H1 (cell line): ENCODE data around the gene TOM1. TPM values are rescaled to one million over a fixed set of nuclear protein-coding genes. Genes with fewer than 3 reads are reported as not detected.

Experiments used
- CTCF ChIA-PET: fragments of 300-600 bp; sonication (Branson Sonifier 250); formaldehyde crosslinking; loops from one replicate; lab custom pipeline; 2021; ENCODE audit not compliant: partially characterized antibody; lab: Charles Lee
- POLR2A ChIA-PET: fragments of 300-600 bp; sonication (Branson Sonifier 250); formaldehyde crosslinking; loops from one replicate; lab custom pipeline; 2021; ENCODE audit warnings: inconsistent platforms; ENCODE audit not compliant: partially characterized antibody; lab: Charles Lee
- DNase-seq, 2 experiments: peaks; one replicate each; pipeline versions ENCODE4 v3.0.0 to v3.0.0-alpha.2; 2010 to 2022; ENCODE audit warnings: low spot score in 2 of 2, low read depth in 1 of 2, mixed read lengths in 1 of 2
- FAIRE-seq: peaks from 2 replicates; lab custom pipeline; 2011; peaks lifted over from hg19 to GRCh38; lab: Jason Lieb, UNC
- H2AFZ ChIP-seq: 2 replicates; pipeline ENCODE4 v1.8.1; 2012; ENCODE audit warnings: low read length, inconsistent platforms
- H2AK5ac ChIP-seq: 2 replicates; pipeline ENCODE4 v1.6.1; 2013; ENCODE audit warnings: low read depth, low read length
- H2BK120ac ChIP-seq: replicated peaks from 2 replicates; pipeline ENCODE3; 2013; ENCODE audit warnings: low read depth, low read length, inconsistent platforms
- H2BK12ac ChIP-seq: 2 replicates; pipeline ENCODE4 v1.6.1; 2013; ENCODE audit warnings: low read depth, low read length
- H2BK15ac ChIP-seq: 2 replicates; pipeline ENCODE4 v1.6.1; 2013; ENCODE audit warnings: low read length
- H2BK20ac ChIP-seq: 2 replicates; pipeline ENCODE4 v1.6.1; 2013; ENCODE audit warnings: low read length
- H2BK5ac ChIP-seq: 2 replicates; pipeline ENCODE4 v1.6.1; 2013; ENCODE audit warnings: low read depth, low read length
- H3K14ac ChIP-seq: 2 replicates; pipeline ENCODE4 v1.6.1; 2013; ENCODE audit warnings: inconsistent platforms; ENCODE audit not compliant: insufficient read length
- H3K18ac ChIP-seq: 2 replicates; pipeline ENCODE4 v1.6.1; 2013; ENCODE audit warnings: low read length; ENCODE audit errors: extremely low read depth
- H3K23ac ChIP-seq: 2 replicates; pipeline ENCODE4 v1.6.1; 2013; ENCODE audit warnings: inconsistent platforms; ENCODE audit not compliant: insufficient read length
- H3K23me2 ChIP-seq: 2 replicates; pipeline ENCODE4 v1.6.1; 2013; ENCODE audit warnings: low read depth, low read length
- H3K27ac ChIP-seq: 2 replicates; pipeline ENCODE4 v1.6.1; 2011; ENCODE audit warnings: low read depth, low read length, inconsistent platforms
- H3K27me3 ChIP-seq, 4 experiments: replicated peaks in 1 of 4; 1 replicate in 1 of 4; 2 replicates in 3 of 4; pipeline versions ENCODE4 v1.6.1 to v1.8.1; 2011 to 2013; ENCODE audit warnings: low read length in 3 of 4, mild to moderate bottlenecking in 3 of 4, inconsistent platforms in 2 of 4, mixed read lengths in 2 of 4, moderate library complexity in 1 of 4; ENCODE audit not compliant: control insufficient read depth in 3 of 4, insufficient read depth in 3 of 4; ENCODE audit errors: extremely low read depth in 1 of 4
- H3K36me3 ChIP-seq, 4 experiments: 2 replicates each; pipeline versions ENCODE4 v1.6.1 to v1.8.1; 2011 to 2013; ENCODE audit warnings: mild to moderate bottlenecking in 4 of 4, low read length in 3 of 4, moderate library complexity in 2 of 4, control low read depth in 1 of 4, inconsistent platforms in 1 of 4; ENCODE audit not compliant: insufficient read depth in 4 of 4, control insufficient read depth in 2 of 4
- H3K4ac ChIP-seq: replicated peaks from 2 replicates; pipeline ENCODE3; 2013; ENCODE audit warnings: low read length, low read depth, mixed read lengths, inconsistent platforms; ENCODE audit not compliant: insufficient read length
- H3K4me1 ChIP-seq, 4 experiments: replicated peaks in 1 of 4; 1 replicate in 1 of 4; 2 replicates in 3 of 4; pipeline versions ENCODE4 v1.6.1 to v1.8.1; 2011 to 2013; ENCODE audit warnings: low read length in 3 of 4, inconsistent platforms in 2 of 4, mixed read lengths in 1 of 4; ENCODE audit not compliant: insufficient read depth in 4 of 4, control insufficient read depth in 3 of 4
- H3K4me2 ChIP-seq, 2 experiments: 2 replicates each; pipeline versions ENCODE4 v1.6.1 to v1.8.1; 2011 to 2013; ENCODE audit warnings: low read depth in 2 of 2, low read length in 2 of 2, control low read depth in 1 of 2, inconsistent platforms in 1 of 2, mild to moderate bottlenecking in 1 of 2; ENCODE audit not compliant: insufficient read depth in 1 of 2
- H3K4me3 ChIP-seq, 4 experiments: fragments of 200-600, 300-600 bp in 1 of 4; sonication (generic), shearing (Covaris generic), sonication (Bioruptor Twin) in 1 of 4; 2 replicates each; pipeline versions ENCODE4 v1.5.1 to v1.8.1; 2011 to 2016; ENCODE audit warnings: low read length in 4 of 4, low read depth in 3 of 4, control low read depth in 2 of 4, inconsistent platforms in 2 of 4, mild to moderate bottlenecking in 2 of 4, mixed read lengths in 1 of 4, moderate library complexity in 1 of 4; ENCODE audit not compliant: insufficient read depth in 2 of 4; ENCODE audit errors: extremely low read depth in 1 of 4
- H3K56ac ChIP-seq: replicated peaks from 2 replicates; pipeline ENCODE3; 2013; ENCODE audit warnings: low read depth, mild to moderate bottlenecking, mixed read lengths, low read length, inconsistent platforms; ENCODE audit not compliant: insufficient read length
- H3K79me1 ChIP-seq: 2 replicates; pipeline ENCODE4 v1.6.1; 2013; ENCODE audit warnings: low read depth, low read length, control low read depth
- H3K79me2 ChIP-seq, 2 experiments: 2 replicates each; pipeline versions ENCODE4 v1.6.1 to v1.8.1; 2012 to 2013; ENCODE audit warnings: low read length in 2 of 2, mild to moderate bottlenecking in 2 of 2, inconsistent platforms in 1 of 2; ENCODE audit not compliant: insufficient read depth in 2 of 2, control insufficient read depth in 1 of 2
- H3K9ac ChIP-seq, 4 experiments: replicated peaks in 1 of 4; 1 replicate in 1 of 4; 2 replicates in 3 of 4; pipeline versions ENCODE4 v1.6.1 to v1.8.1; 2011 to 2013; ENCODE audit warnings: low read depth in 3 of 4, low read length in 3 of 4, control low read depth in 2 of 4, mild to moderate bottlenecking in 2 of 4, moderate library complexity in 2 of 4, inconsistent platforms in 1 of 4; ENCODE audit errors: extremely low read depth in 1 of 4
- H3K9me3 ChIP-seq, 2 experiments: 2 replicates each; pipeline versions ENCODE4 v1.6.1 to v1.8.1; 2012 to 2013; ENCODE audit warnings: mild to moderate bottlenecking in 2 of 2, moderate library complexity in 2 of 2, control low read depth in 1 of 2, inconsistent platforms in 1 of 2, low read depth in 1 of 2, low read length in 1 of 2, mixed read lengths in 1 of 2; ENCODE audit not compliant: insufficient read depth in 2 of 2
- H4K20me1 ChIP-seq, 2 experiments: replicated peaks in 1 of 2; 2 replicates each; pipeline versions ENCODE3 to v1.8.1; 2011 to 2013; ENCODE audit warnings: inconsistent platforms in 2 of 2, low read length in 2 of 2, mild to moderate bottlenecking in 1 of 2; ENCODE audit not compliant: insufficient read depth in 2 of 2, control insufficient read depth in 1 of 2
- H4K5ac ChIP-seq: 2 replicates; pipeline ENCODE4 v1.6.1; 2013; ENCODE audit warnings: low read length, low read depth, mixed read lengths, inconsistent platforms; ENCODE audit not compliant: insufficient read length
- H4K8ac ChIP-seq: 2 replicates; pipeline ENCODE4 v1.8.0; 2013; ENCODE audit warnings: mild to moderate bottlenecking, moderate library complexity, low read length, inconsistent platforms; ENCODE audit not compliant: insufficient read depth; ENCODE audit errors: extremely low read depth
- H4K91ac ChIP-seq: replicated peaks from 2 replicates; pipeline ENCODE3; 2013; ENCODE audit warnings: low read length, mixed read lengths, inconsistent platforms; ENCODE audit not compliant: insufficient read length
- BACH1 ChIP-seq: IDR thresholded peaks from 2 replicates; pipeline ENCODE4 v1.6.1; 2012; ENCODE audit warnings: low read length, improper control_type of control experiment
- CREB1 ChIP-seq: IDR thresholded peaks from 2 replicates; pipeline ENCODE4 v1.6.1; 2012; ENCODE audit warnings: inconsistent platforms
- EGR1 ChIP-seq: IDR thresholded peaks from 2 replicates; pipeline ENCODE4 v1.6.1; 2011; ENCODE audit warnings: low read depth, low read length, borderline replicate concordance
- EP300 ChIP-seq, 2 experiments: IDR thresholded peaks; 1 replicate in 1 of 2; 2 replicates in 1 of 2; pipeline ENCODE4 v1.6.1; 2011 to 2012; ENCODE audit warnings: low read depth in 2 of 2, low read length in 2 of 2, mild to moderate bottlenecking in 2 of 2, borderline replicate concordance in 1 of 2, inconsistent platforms in 1 of 2, moderate library complexity in 1 of 2
- EZH2 ChIP-seq: fragments of 200-600 bp; sonication (generic); IDR thresholded peaks from 2 replicates; pipeline ENCODE4 v1.7.1; 2012; ENCODE audit warnings: low read depth, mild to moderate bottlenecking, moderate library complexity, low read length, inconsistent platforms; ENCODE audit not compliant: severe bottlenecking
- KDM4A ChIP-seq: IDR thresholded peaks from one replicate; pipeline ENCODE4 v1.7.1; 2012; ENCODE audit warnings: low read depth, mild to moderate bottlenecking, moderate library complexity, low read length, inconsistent platforms; ENCODE audit not compliant: severe bottlenecking
- KDM5A ChIP-seq: fragments of 200-600 bp; IDR thresholded peaks from 2 replicates; pipeline ENCODE4 v1.7.1; 2012; ENCODE audit warnings: mild to moderate bottlenecking, low read length, inconsistent platforms, mixed read lengths
- NRF1 ChIP-seq: IDR thresholded peaks from 2 replicates; pipeline ENCODE4 v1.6.1; 2011; ENCODE audit warnings: mild to moderate bottlenecking, low read depth, low read length, improper control_type of control experiment
- RNF2 ChIP-seq: fragments of 200-900, 300-1000 bp; sonication (generic); IDR thresholded peaks from 2 replicates; pipeline ENCODE4 v1.7.1; 2016; ENCODE audit warnings: borderline replicate concordance, low read depth, mild to moderate bottlenecking, antibody characterized with exemption, low read length; ENCODE audit not compliant: poor library complexity, severe bottlenecking; ENCODE audit errors: missing control alignments
- SIRT6 ChIP-seq: IDR thresholded peaks from one replicate; pipeline ENCODE4 v1.7.1; 2012; ENCODE audit warnings: low read length, inconsistent platforms
- SIX5 ChIP-seq: IDR thresholded peaks from 2 replicates; pipeline ENCODE4 v1.6.1; 2011; ENCODE audit warnings: mild to moderate bottlenecking, low read depth, low read length
- SP2 ChIP-seq: IDR thresholded peaks from 2 replicates; pipeline ENCODE4 v1.6.1; 2012; ENCODE audit warnings: mild to moderate bottlenecking, low read length, inconsistent platforms
- TCF12 ChIP-seq: IDR thresholded peaks from 2 replicates; pipeline ENCODE4 v1.6.1; 2011; ENCODE audit warnings: low read depth, mild to moderate bottlenecking, low read length
- WGBS, 2 experiments: shearing (Covaris generic) in 1 of 2; methylation state at CpG; one replicate each; pipeline versions ENCODE4 v1.1.6 to v1.1.7; 2013 to 2015; ENCODE audit warnings: low lambda C conversion rate in 2 of 2, mixed read lengths in 2 of 2, inconsistent platforms in 1 of 2, low coverage in 1 of 2, missing lambda C conversion rate in 1 of 2; ENCODE audit not compliant: insufficient replicate concordance in 2 of 2, insufficient coverage in 1 of 2, insufficient read length in 1 of 2; ENCODE audit errors: extremely low coverage in 1 of 2, missing lambda C conversion rate in 1 of 2; 5-methylcytosine and 5-hydroxymethylcytosine counted together
- polyA plus RNA-seq, 7 experiments: library from polyadenylated mRNA; depleted of rRNA in 3 of 7; stranded (reverse) in 5 of 7; unstranded in 2 of 7; fragments of >200 nt in 5 of 7; fragments of 200-250 nt in 2 of 7; gene quantifications; 1 replicate in 5 of 7; 2 replicates in 1 of 7; 4 replicates in 1 of 7; pipeline versions ENCODE4 v1.2.1 to v1.2.3, GENCODE V29; 2011 to 2013; ENCODE audit warnings: missing spikeins in 2 of 7, mixed read lengths in 2 of 7
- total RNA-seq: library from RNA; stranded (reverse); fragmentation: NEBNext Ultra II Directional; extraction: Animal tissue kit (Norgen Biotek cat#: 25700); gene quantifications from 2 replicates; pipeline ENCODE4 v1.2.1, GENCODE V29; 2021
- TF ChIP-seq, protein P1 (sequence below): IDR thresholded peaks from 2 replicates; pipeline ENCODE4 v1.6.1; 2011; ENCODE audit warnings: low read length, improper control_type of control experiment

Gene TOM1
- total and polyA plus RNA-seq, 2 of the 8 experiments (the other 6 are each of a cell fraction or from before 2014, with no cell fraction given) = 25.1 to 39.2 TPM

GRCh38 chr22:35325209-35325608 is 25.5 kb downstream of the TOM1 start:
- Histone ChIP-seq H3K79me2 (no peaks in the 10 kb centered on the region), H3K23me2 (no peaks in the 10 kb centered on the region), H4K5ac (no peak overlapping the region), H3K4me3 (no peak overlapping the region), H3K23ac (no peak overlapping the region), H3K9me3 (no peaks in the 10 kb centered on the region), H2AK5ac (no peak overlapping the region), H2BK120ac (no peak overlapping the region), H3K4me2 (no peak overlapping the region), H3K27ac (no peak overlapping the region), H3K9ac (no peak overlapping the region), H2AFZ (no peak overlapping the region), H3K56ac (no peak overlapping the region), H3K36me3 (peaks cover 5 to 13% (median 8%) of the 10 kb centered on the region in 4 experiments; a peak in 6 of 8 replicates), H3K79me1 (no peaks in the 10 kb centered on the region; the same call in 1 of the 2 replicates), H3K4ac (no peak overlapping the region), H3K14ac (no peak overlapping the region), H3K18ac (no peak overlapping the region), H2BK12ac (no peak overlapping the region), H4K8ac (no peak overlapping the region), H3K4me1 (no peaks in the 10 kb centered on the region), H3K27me3 (no peaks in the 10 kb centered on the region), H2BK20ac (no peak overlapping the region), H4K20me1 (peaks cover 3% of the 10 kb centered on the region in 2 experiments), H2BK15ac (no peak overlapping the region), H4K91ac (no peak overlapping the region), H2BK5ac (no peak overlapping the region)
- ChIA-PET POLR2A (interaction anchor here (1.3 kb wide), 1 partner anchor 15 kb away, joined by 3 read pairs; no protein-coding TSS in a partner anchor), CTCF (interaction anchor here (1.0 to 1.4 kb wide), 2 partner anchors 11 to 15 kb away, joined by 3 to 7 read pairs; no protein-coding TSS in a partner anchor)
- DNase-seq (no peak), FAIRE-seq (no peak)
- 90% methylated on average over 5 of the region's 5 CpGs; no CpG with 5 or more reads in 1 of the 2 experiments for WGBS, 2 experiments
- no peak for TF ChIP-seq EGR1
- TF ChIP-seq KDM4A = no peak
- no peak for TF ChIP-seq EZH2
- TF ChIP-seq KDM5A = no peak
- TF ChIP-seq, protein P1, sequence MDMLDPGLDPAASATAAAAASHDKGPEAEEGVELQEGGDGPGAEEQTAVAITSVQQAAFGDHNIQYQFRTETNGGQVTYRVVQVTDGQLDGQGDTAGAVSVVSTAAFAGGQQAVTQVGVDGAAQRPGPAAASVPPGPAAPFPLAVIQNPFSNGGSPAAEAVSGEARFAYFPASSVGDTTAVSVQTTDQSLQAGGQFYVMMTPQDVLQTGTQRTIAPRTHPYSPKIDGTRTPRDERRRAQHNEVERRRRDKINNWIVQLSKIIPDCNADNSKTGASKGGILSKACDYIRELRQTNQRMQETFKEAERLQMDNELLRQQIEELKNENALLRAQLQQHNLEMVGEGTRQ = no peak
- TF ChIP-seq EP300 (IDR thresholded peaks at IDR 0.05; ENCODE audit: borderline replicate concordance in 1 of 2, low read depth in 2 of 2, low read length in 2 of 2) = no peak
- TF ChIP-seq BACH1 = no peak
- TF ChIP-seq SIRT6 = no peak
- TF ChIP-seq CREB1 = no peak
- TF ChIP-seq SP2 = no peak
- no peak for TF ChIP-seq RNF2
- TF ChIP-seq TCF12 = no peak
- no peak for TF ChIP-seq SIX5
- TF ChIP-seq NRF1 = no peak
